B cell (primary cell): ENCODE data around the gene CDRT15. TPM values are rescaled to one million over a fixed set of nuclear protein-coding genes. Genes with fewer than 3 reads are reported as not detected.

Experiments
- ATAC-seq: fragments of 200-7000 bp; cut with Tn5 transposase; one replicate; pipeline ENCODE4 v1.10.0; 2021; ENCODE audit warnings: low read depth, mild to moderate bottlenecking, moderate number of reproducible peaks, moderate library complexity
- CTCF ChIA-PET: fragments of 350-600 bp; sonication (Branson Sonifier 250); formaldehyde crosslinking; loops from one replicate; lab custom pipeline; 2021; ENCODE audit warnings: antibody characterized with exemption, inconsistent platforms; lab: Charles Lee
- POLR2A ChIA-PET: fragments of 350-600 bp; sonication (Branson Sonifier 250); formaldehyde crosslinking; loops from one replicate; lab custom pipeline; 2021; ENCODE audit warnings: antibody characterized with exemption; lab: Charles Lee
- DNase-seq: peaks from one replicate; pipeline ENCODE4 v3.0.0; 2013
- H2AFZ ChIP-seq: 2 replicates; pipeline ENCODE4 v1.6.1; 2012; ENCODE audit warnings: mild to moderate bottlenecking, low read depth, low read length; ENCODE audit not compliant: insufficient read depth, poor library complexity, severe bottlenecking
- H3K27ac ChIP-seq, 2 donors: 1 replicate in 1 of 2; 2 replicates in 1 of 2; pipeline ENCODE4 v1.5.1; 2012 to 2013; ENCODE audit warnings: low read length in 2 of 2, mild to moderate bottlenecking in 2 of 2, moderate library complexity in 1 of 2
- H3K27me3 ChIP-seq, 4 experiments: fragments of 200-600 bp in 1 of 4; sonication (generic) in 1 of 4; replicated peaks in 1 of 4; 1 replicate in 2 of 4; 2 replicates in 2 of 4; pipeline versions ENCODE4 v1.6.1 to v1.7.0; 2013 to 2016; ENCODE audit warnings: low read length in 3 of 4, mild to moderate bottlenecking in 2 of 4, mixed read lengths in 1 of 4, moderate library complexity in 1 of 4; ENCODE audit not compliant: insufficient read depth in 4 of 4, control insufficient read depth in 3 of 4; ENCODE audit errors: control extremely low read depth in 1 of 4
- H3K36me3 ChIP-seq, 2 experiments: replicated peaks in 1 of 2; 1 replicate in 1 of 2; 2 replicates in 1 of 2; pipeline versions ENCODE4 v1.6.1 to v1.7.1; 2013; ENCODE audit warnings: low read length in 1 of 2; ENCODE audit not compliant: insufficient read depth in 2 of 2, control insufficient read depth in 1 of 2; ENCODE audit errors: control extremely low read depth in 1 of 2, extremely low read depth in 1 of 2
- H3K4me1 ChIP-seq, 2 donors: fragments of 200-600 bp in 1 of 2; sonication (generic) in 1 of 2; 1 replicate in 1 of 2; 2 replicates in 1 of 2; pipeline versions ENCODE4 v1.5.1 to v1.6.1; 2013 to 2017; ENCODE audit warnings: low read length in 2 of 2; ENCODE audit not compliant: control insufficient read depth in 2 of 2, insufficient read depth in 2 of 2
- H3K4me2 ChIP-seq: replicated peaks from 2 replicates; pipeline ENCODE3; 2012; ENCODE audit warnings: mild to moderate bottlenecking, low read depth, low read length; ENCODE audit not compliant: poor library complexity, severe bottlenecking
- H3K4me3 ChIP-seq, 5 experiments: fragments of 200-600 bp in 1 of 5; sonication (generic) in 1 of 5; 1 replicate in 3 of 5; 2 replicates in 2 of 5; pipeline versions ENCODE4 v1.5.1 to v1.7.0; 2011 to 2016; ENCODE audit warnings: low read length in 4 of 5, mild to moderate bottlenecking in 4 of 5, low read depth in 2 of 5, control low read depth in 1 of 5, moderate library complexity in 1 of 5; ENCODE audit not compliant: insufficient read depth in 1 of 5; ENCODE audit errors: control extremely low read depth in 1 of 5, extremely low read depth in 1 of 5
- H3K79me2 ChIP-seq: fragments of 200-600 bp; sonication (generic); one replicate; pipeline ENCODE4 v1.6.0; 2016; ENCODE audit warnings: low read length; ENCODE audit not compliant: control insufficient read depth, insufficient read depth
- H3K9ac ChIP-seq: fragments of 200-600 bp; sonication (generic); 2 replicates; pipeline ENCODE4 v1.6.1; 2017; ENCODE audit warnings: mild to moderate bottlenecking, low read length, moderate library complexity
- H3K9me3 ChIP-seq, 3 donors: one replicate each; pipeline versions ENCODE4 v1.6.1 to v1.7.1; 2013; ENCODE audit warnings: low read length in 2 of 3; ENCODE audit not compliant: control insufficient read depth in 2 of 3, insufficient read depth in 1 of 3; ENCODE audit errors: control extremely low read depth in 1 of 3
- H4K20me1 ChIP-seq: 2 replicates; pipeline ENCODE4 v1.6.0; 2012; ENCODE audit warnings: mild to moderate bottlenecking, low read length; ENCODE audit not compliant: insufficient read depth, control insufficient read depth, poor library complexity, severe bottlenecking
- H3K27ac Mint-ChIP-seq: one replicate; pipeline ENCODE4 v1.8.0; 2021; ENCODE audit warnings: mixed read lengths
- H3K27me3 Mint-ChIP-seq: one replicate; pipeline ENCODE4 v1.8.0; 2021; ENCODE audit warnings: mixed read lengths
- H3K4me1 Mint-ChIP-seq: one replicate; pipeline ENCODE4 v1.8.0; 2021; ENCODE audit warnings: mixed read lengths
- H3K4me3 Mint-ChIP-seq: one replicate; pipeline ENCODE4 v1.8.0; 2021; ENCODE audit warnings: mixed read lengths
- H3K9me3 Mint-ChIP-seq: one replicate; pipeline ENCODE4 v1.8.0; 2022; ENCODE audit warnings: mixed read lengths; ENCODE audit not compliant: insufficient read depth
- CTCF ChIP-seq: fragments of 200-600 bp; IDR thresholded peaks from one replicate; pipeline ENCODE4 v1.8.0; 2022; ENCODE audit warnings: antibody characterized with exemption, mild to moderate bottlenecking
- EZH2 ChIP-seq: IDR thresholded peaks from 2 replicates; pipeline ENCODE4 v1.6.1; 2012; ENCODE audit warnings: borderline replicate concordance, low read depth, mild to moderate bottlenecking, moderate library complexity, low read length; ENCODE audit not compliant: insufficient read depth, poor library complexity, severe bottlenecking
- WGBS: methylation state at CpG from one replicate; pipeline ENCODE4 v1.1.5; 2013; ENCODE audit warnings: missing lambda C conversion rate; ENCODE audit not compliant: insufficient coverage; 5-methylcytosine and 5-hydroxymethylcytosine counted together
- intact Hi-C: fragments of 100-400 bp; cut with micrococcal nuclease; formaldehyde crosslinking; loops from one replicate; pipeline ENCODE4 v1.10.0; 2022
- polyA plus RNA-seq: library from polyadenylated mRNA; depleted of rRNA; stranded (reverse); fragments of >200 nt; gene quantifications from 2 replicates; pipeline ENCODE4 v1.2.3, GENCODE V29; 2012
- total RNA-seq, 2 donors: library from RNA; stranded (reverse); fragments of 120-200 nt in 1 of 2; gene quantifications; 1 replicate in 1 of 2; 2 replicates in 1 of 2; pipeline versions ENCODE4 v1.2.3 to v1.2.4, GENCODE V29; 2013 to 2022

CDRT15 gene
- total and polyA plus RNA-seq, 2 donors (not counting 1 experiment from before 2014, with no cell fraction given): not detected

- no peaks in the 10 kb centered on the region for H3K79me2 ChIP-seq
- H3K4me2 ChIP-seq: no peak overlapping the region
- DNase-seq (no peak), ATAC-seq (no peak)
- ChIA-PET POLR2A (no interaction called here), CTCF (interaction anchor here (0.8 kb wide), 1 partner anchor 729 kb away, joined by 3 read pairs; no protein-coding TSS in a partner anchor)
- H3K27me3 Mint-ChIP-seq: peaks cover 20% of the 10 kb centered on the region
- no peak overlapping the region for H2AFZ ChIP-seq
- no peak overlapping the region for H3K9ac ChIP-seq
- H3K4me1 ChIP-seq: peaks cover 3 to 10% of the 10 kb centered on the region in 2 donors
- 96% methylated on average over 6 of the region's 6 CpGs for WGBS
- peaks cover 13% of the 10 kb centered on the region for H3K4me1 Mint-ChIP-seq
- peaks cover 0 to 8% (median 1%) of the 10 kb centered on the region in 4 experiments for H3K27me3 ChIP-seq
- H3K27ac ChIP-seq: no peak overlapping the region
- H3K9me3 ChIP-seq: peaks cover 0 to 1% (median 0%) of the 10 kb centered on the region in 3 donors
- no peak overlapping the region for H3K4me3 ChIP-seq
- no peaks in the 10 kb centered on the region for H3K9me3 Mint-ChIP-seq
- no peak overlapping the region for H3K4me3 Mint-ChIP-seq
- TF ChIP-seq CTCF (no peak), EZH2 (no peak)
- H4K20me1 ChIP-seq: peaks cover 46% of the 10 kb centered on the region
- intact Hi-C loops: no loop called here
- no peak overlapping the region for H3K27ac Mint-ChIP-seq
- H3K36me3 ChIP-seq: peaks cover 0 to 3% of the 10 kb centered on the region in 2 experiments
Measured at GRCh38 chr17:14198013-14198412, 38.6 kb downstream of the CDRT15 start.

DNA sequence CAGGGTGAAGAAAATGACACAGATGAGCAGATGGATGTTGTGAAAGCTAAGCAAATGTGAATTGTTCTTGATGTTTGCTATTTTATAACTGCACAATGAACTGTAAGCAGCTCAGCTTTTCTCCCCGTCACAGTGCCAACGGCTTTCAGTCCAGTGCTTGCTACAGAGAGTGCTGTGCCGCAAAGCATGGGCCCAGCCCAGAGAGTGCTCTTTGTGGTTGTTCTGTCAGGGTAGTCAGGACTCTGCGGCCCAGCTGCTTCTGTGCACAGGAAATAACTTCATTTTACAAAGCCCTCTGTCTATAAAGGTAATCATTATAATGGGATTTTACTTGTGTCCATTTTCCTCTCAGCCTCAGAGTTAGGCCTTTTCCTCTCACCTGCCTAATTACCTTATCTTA lies 39.1 kb downstream of the CDRT15 start:
- ChIA-PET CTCF (no interaction called here), POLR2A (no interaction called here)
- H3K27me3 Mint-ChIP-seq: peaks cover 21% of the 10 kb centered on the region
- no peaks in the 10 kb centered on the region for H3K9me3 Mint-ChIP-seq
- 61% methylated on average over 3 of the region's 4 CpGs for WGBS
- Histone ChIP-seq H3K4me1 (peaks cover 3 to 10% of the 10 kb centered on the region in 2 donors), H4K20me1 (peaks cover 46% of the 10 kb centered on the region), H3K9ac (no peak overlapping the region), H3K27ac (no peak overlapping the region), H3K27me3 (peaks cover 0 to 7% (median 1%) of the 10 kb centered on the region in 4 experiments), H3K36me3 (peaks cover 0 to 3% of the 10 kb centered on the region in 2 experiments), H3K4me2 (no peak overlapping the region), H3K4me3 (no peak overlapping the region), H3K79me2 (no peaks in the 10 kb centered on the region), H3K9me3 (peaks cover 0 to 1% (median 0%) of the 10 kb centered on the region in 3 donors), H2AFZ (no peak overlapping the region)
- TF ChIP-seq CTCF (no peak), EZH2 (no peak)
- DNase-seq (no peak), ATAC-seq (no peak)
- intact Hi-C loops: no loop called here
- no peak overlapping the region for H3K27ac Mint-ChIP-seq
- no peak overlapping the region for H3K4me3 Mint-ChIP-seq
- H3K4me1 Mint-ChIP-seq: peaks cover 15% of the 10 kb centered on the region
